Vagina (tissue), 2 donors: ENCODE results near the gene ARL17A.
"Not testable (repeated sequence)": the region's sequence is repeated elsewhere in the genome, so short reads cannot be mapped to it uniquely, and the experiment has no call there.

Source experiments
- CTCF ChIP-seq, 3 experiments: fragments of 450-650 bp in 2 of 3; fragments of 200-600 bp in 1 of 3; sonication (generic) in 1 of 3; IDR thresholded peaks; one replicate each; pipeline ENCODE4 v1.5.1; 2017 to 2019; ENCODE audit warnings: antibody characterized with exemption in 3 of 3, mild to moderate bottlenecking in 2 of 3, moderate library complexity in 2 of 3
- POLR2AphosphoS5 ChIP-seq, 2 donors: sonication (generic); formaldehyde crosslinking; IDR thresholded peaks; one replicate each; pipeline ENCODE4 v1.9.0; 2017; ENCODE audit warnings: antibody characterized with exemption in 2 of 2, mild to moderate bottlenecking in 2 of 2, low read depth in 1 of 2; ENCODE audit not compliant: insufficient read depth in 1 of 2

GRCh38 chr17:46623790-46624189 is 44.3 kb upstream of the ARL17A start:
- not testable (repeated sequence) for TF ChIP-seq CTCF (IDR thresholded peaks at IDR 0.05); POLR2AphosphoS5 (IDR thresholded peaks at IDR 0.05; ENCODE audit: insufficient read depth in 1 of 2, low read depth in 1 of 2)
